HEK293T (cell line): ENCODE results near the gene PTP4A2.

Experiments used
- ARNT ChIP-seq: fragments of 450-650 bp; IDR thresholded peaks from 2 replicates; pipeline ENCODE4 v1.6.1; 2017; ENCODE audit warnings: mild to moderate bottlenecking
- BHLHE40 ChIP-seq: fragments of 450-650 bp; IDR thresholded peaks from 2 replicates; pipeline ENCODE4 v1.6.1; 2016; ENCODE audit warnings: mild to moderate bottlenecking, moderate library complexity, borderline replicate concordance
- CTBP1 ChIP-seq: fragments of 450-650 bp; IDR thresholded peaks from 2 replicates; pipeline ENCODE4 v1.6.1; 2016; ENCODE audit warnings: borderline replicate concordance
- ELF4 ChIP-seq: fragments of 450-650 bp; IDR thresholded peaks from 2 replicates; pipeline ENCODE4 v1.6.1; 2017; ENCODE audit warnings: antibody characterized with exemption
- FOXA1 ChIP-seq: fragments of 450-650 bp; IDR thresholded peaks from 2 replicates; pipeline ENCODE4 v1.6.1; 2016; ENCODE audit warnings: mild to moderate bottlenecking
- FOXK2 ChIP-seq: fragments of 450-650 bp; IDR thresholded peaks from 2 replicates; pipeline ENCODE4 v1.6.1; 2016; ENCODE audit warnings: mild to moderate bottlenecking
- FOXM1 ChIP-seq: fragments of 450-650 bp; IDR thresholded peaks from 2 replicates; pipeline ENCODE4 v1.6.1; 2017; ENCODE audit warnings: mild to moderate bottlenecking, borderline replicate concordance
- HDGF ChIP-seq: fragments of 450-650 bp; IDR thresholded peaks from 2 replicates; pipeline ENCODE4 v1.6.1; 2017; ENCODE audit warnings: antibody characterized with exemption, borderline replicate concordance
- L3MBTL2 ChIP-seq: fragments of 450-650 bp; conservative IDR thresholded peaks from 2 replicates; pipeline ENCODE4 v1.6.1; 2016; ENCODE audit warnings: mild to moderate bottlenecking
- LEF1 ChIP-seq: fragments of 450-650 bp; IDR thresholded peaks from 2 replicates; pipeline ENCODE4 v1.6.1; 2017; ENCODE audit warnings: mild to moderate bottlenecking, borderline replicate concordance
- NFRKB ChIP-seq: fragments of 450-650 bp; IDR thresholded peaks from 2 replicates; pipeline ENCODE4 v1.6.1; 2016; ENCODE audit warnings: mild to moderate bottlenecking, moderate library complexity
- PKNOX1 ChIP-seq: fragments of 450-650 bp; IDR thresholded peaks from 2 replicates; pipeline ENCODE4 v1.6.1; 2016
- ZNF384 ChIP-seq: fragments of 450-650 bp; IDR thresholded peaks from 2 replicates; pipeline ENCODE4 v1.6.1; 2016

GRCh38 chr1:31949862-31950261, 11.7 kb upstream of the PTP4A2 start:
- TF ChIP-seq LEF1 (no peak), PKNOX1 (no peak), ELF4 (no peak), HDGF (no peak), CTBP1 (no peak), NFRKB (no peak), FOXK2 (no peak), ARNT (no peak), FOXM1 (no peak), FOXA1 (no peak), L3MBTL2 (no peak), BHLHE40 (no peak), ZNF384 (no peak)
